ENCODE measurements around the gene MATN3.

The MATN3 gene

DNA sequence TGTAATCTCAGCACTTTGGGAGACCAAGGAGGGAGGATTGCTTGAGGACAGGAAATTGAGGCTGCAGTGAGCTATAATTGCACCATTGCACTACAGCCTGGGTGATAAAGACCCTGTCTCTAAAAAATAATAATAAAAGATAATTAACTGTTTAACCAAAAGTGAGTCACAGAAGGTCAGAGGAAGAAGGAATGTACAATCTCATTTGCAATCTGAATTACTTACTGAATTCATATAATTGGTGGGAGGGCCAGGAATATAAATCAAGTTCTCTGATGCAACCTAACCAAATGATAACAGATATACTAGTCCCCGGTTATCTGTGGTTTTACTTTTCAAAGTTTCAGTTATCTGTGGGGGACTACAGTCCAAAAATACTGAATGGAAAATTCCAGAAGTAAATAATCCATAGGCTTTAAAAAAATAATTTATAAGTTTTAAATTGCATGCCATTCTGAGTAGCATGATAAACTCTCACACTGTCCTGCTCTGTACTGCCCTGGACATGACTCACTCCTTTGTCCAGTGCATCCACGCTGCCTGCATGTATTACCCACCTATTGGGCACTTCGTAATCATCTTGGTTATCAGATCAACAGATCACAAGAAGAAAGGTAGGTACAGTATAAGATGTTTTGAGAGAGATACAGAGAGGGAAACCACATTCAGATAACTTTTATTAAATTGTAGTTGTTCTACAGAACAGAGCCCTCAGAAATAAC lies 12.8 kb upstream of the MATN3 start:
- no peak for TF ChIP-seq CTCF (conservative IDR thresholded peaks at IDR 0.05; ENCODE audit: low read depth, low read length)
- DNase-seq (ENCODE audit: low read depth) = no peak
- no peak overlapping the region for H3K4me3 ChIP-seq (ENCODE audit: low read depth, low read length)

DNA sequence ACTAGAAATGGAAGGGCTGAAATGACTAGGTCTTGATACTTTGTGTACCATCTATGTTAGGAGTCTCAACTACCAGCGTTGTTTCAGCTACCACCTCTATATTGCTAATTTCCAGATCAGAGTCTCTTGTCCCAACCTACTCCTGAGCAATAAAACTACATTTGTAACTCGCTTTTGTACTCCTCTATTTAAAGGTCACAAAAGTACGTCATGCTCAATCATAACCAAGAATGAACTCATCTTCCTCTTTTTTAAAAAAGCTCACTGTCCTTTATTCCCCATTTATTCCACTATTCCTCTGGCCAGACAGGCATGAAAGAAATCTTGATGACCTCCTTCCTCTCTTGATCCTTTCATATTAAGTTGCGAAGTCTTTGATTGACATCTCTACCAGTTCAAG lies 11.2 kb upstream of the MATN3 start:
- TF ChIP-seq CTCF (conservative IDR thresholded peaks at IDR 0.05; ENCODE audit: low read depth, low read length) = no peak
- no peak for DNase-seq (ENCODE audit: low read depth)
- no peak overlapping the region for H3K4me3 ChIP-seq (ENCODE audit: low read depth, low read length)

DNA sequence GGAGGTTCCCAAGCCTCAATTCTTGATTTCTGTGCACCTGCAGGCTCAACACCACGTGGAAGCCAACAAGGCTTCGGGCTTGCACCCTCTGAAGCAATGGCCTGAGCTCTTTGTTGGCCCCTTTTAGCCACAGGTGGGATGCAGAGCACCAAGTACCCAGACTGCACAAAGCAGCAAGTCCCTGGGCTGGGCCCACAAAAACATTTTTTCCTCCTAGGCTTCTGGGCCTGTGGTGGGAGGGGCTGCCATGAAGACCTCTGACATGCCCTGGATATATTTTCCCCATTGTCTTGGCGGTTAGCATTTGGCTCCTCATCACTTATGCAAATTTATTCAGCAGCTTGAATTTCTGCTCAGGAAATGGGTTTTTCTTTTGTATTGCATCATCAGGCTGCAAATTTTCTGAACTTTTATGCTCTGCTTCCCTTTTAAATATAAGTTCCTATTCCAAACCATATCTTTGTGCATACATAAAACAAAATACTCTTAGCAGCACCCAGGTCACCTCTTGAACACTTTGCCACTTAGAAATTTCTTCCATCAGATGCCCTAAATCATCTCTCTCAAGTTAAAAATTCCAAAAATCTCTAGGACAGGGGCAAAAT lies 9.0 kb upstream of the MATN3 start:
- no peak overlapping the region for H3K4me3 ChIP-seq (ENCODE audit: low read depth, low read length)
- no peak for DNase-seq (ENCODE audit: low read depth)
- no peak for TF ChIP-seq CTCF (conservative IDR thresholded peaks at IDR 0.05; ENCODE audit: low read depth, low read length)

DNA sequence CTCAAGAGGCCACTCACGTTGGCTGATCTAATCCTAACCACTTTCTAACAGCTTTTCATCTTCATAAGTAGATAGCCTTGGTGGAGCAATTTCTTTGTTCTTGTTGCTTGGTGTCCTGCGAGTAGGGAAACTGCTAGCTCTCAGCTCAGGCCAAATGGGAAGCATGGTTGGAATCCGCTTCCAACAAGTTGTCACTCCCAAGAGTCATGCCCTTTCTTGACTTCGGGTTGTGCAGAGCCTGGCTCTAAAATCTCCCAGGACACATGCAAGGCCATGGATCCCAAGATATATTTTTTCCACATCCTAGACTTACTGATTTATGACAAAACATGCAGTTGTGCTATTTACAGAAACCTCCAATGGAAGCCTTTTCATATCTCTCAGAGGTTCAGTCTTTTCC lies 7.3 kb upstream of the MATN3 start:
- no peak overlapping the region for H3K4me3 ChIP-seq (ENCODE audit: low read depth, low read length)
- TF ChIP-seq CTCF (conservative IDR thresholded peaks at IDR 0.05; ENCODE audit: low read depth, low read length) = no peak
- DNase-seq (ENCODE audit: low read depth) = no peak

- no peak for DNase-seq (ENCODE audit: low read depth)
- no peak for TF ChIP-seq CTCF (conservative IDR thresholded peaks at IDR 0.05; ENCODE audit: low read depth, low read length)
- H3K4me3 ChIP-seq (ENCODE audit: low read depth, low read length) = no peak overlapping the region
These were observed 6.2 kb upstream of the MATN3 start for GRCh38 chr2:20018601-20019152.

DNA sequence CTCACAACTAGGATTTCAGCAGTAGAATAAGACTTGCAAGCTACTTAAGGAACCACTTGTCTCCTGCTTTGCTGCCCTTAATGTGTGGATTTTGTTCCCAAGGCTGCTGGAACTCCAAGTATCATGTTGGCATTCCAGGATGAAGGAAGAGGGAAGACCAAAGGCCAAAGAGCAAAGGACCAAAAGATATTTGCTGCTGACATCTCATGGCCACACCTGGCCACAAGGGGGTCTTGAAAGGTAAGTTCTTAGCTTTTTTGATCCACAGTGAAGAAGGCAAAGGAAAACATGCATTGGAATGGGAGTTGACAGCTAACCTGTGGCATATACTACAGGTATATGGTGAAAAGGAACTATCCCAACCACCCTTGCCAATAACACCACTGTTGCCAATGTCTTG lies 3.9 kb upstream of the MATN3 start:
- H3K4me3 ChIP-seq (ENCODE audit: low read depth, low read length) = no peak overlapping the region
- no peak for TF ChIP-seq CTCF (conservative IDR thresholded peaks at IDR 0.05; ENCODE audit: low read depth, low read length)
- DNase-seq (ENCODE audit: low read depth) = no peak
